DMS 273 (cell line): ENCODE data around the gene ITFG1.
"Not testable (repeated sequence)": the region's sequence is repeated elsewhere in the genome, so short reads cannot be mapped to it uniquely, and the experiment has no call there.

Experiments used
- DNase-seq: peaks from one replicate; lab custom pipeline; 2025; ENCODE audit not compliant: unreplicated experiment; lab: John Stamatoyannopoulos, UW

ITFG1 gene

GRCh38 chr16:47250983-47251382 lies 209.9 kb downstream of the ITFG1 start:
- DNase-seq = no peak

- no peak for DNase-seq
Observed at GRCh38 chr16:47247690-47248089, 213.2 kb downstream of the ITFG1 start.

- DNase-seq = no peak
Observed at GRCh38 chr16:47244206-47244605, 216.7 kb downstream of the ITFG1 start.

GRCh38 chr16:47241061-47241460 lies 219.8 kb downstream of the ITFG1 start:
- no peak for DNase-seq

- no peak for DNase-seq
Observed at GRCh38 chr16:47236716-47237115, 224.1 kb downstream of the ITFG1 start.

- DNase-seq = no peak
Observed at GRCh38 chr16:47230296-47230695, 230.6 kb downstream of the ITFG1 start.

GRCh38 chr16:47229053-47230050 lies 231.5 kb downstream of the ITFG1 start:
- DNase-seq = no peak

GRCh38 chr16:47228241-47228640 lies 232.6 kb downstream of the ITFG1 start:
- no peak for DNase-seq

- DNase-seq = no peak
Observed at GRCh38 chr16:47213761-47214440, 247.0 kb downstream of the ITFG1 start.

GRCh38 chr16:47211218-47211617 lies 249.6 kb downstream of the ITFG1 start:
- no peak for DNase-seq

- peak; percentile 7 for DNase-seq
Observed at GRCh38 chr16:47204736-47205504, 255.9 kb downstream of the ITFG1 start.

- not testable (repeated sequence) for DNase-seq
Observed at GRCh38 chr16:47203433-47203832, 257.4 kb downstream of the ITFG1 start.

- no peak for DNase-seq
Observed at GRCh38 chr16:47198180-47198575, 262.7 kb downstream of the ITFG1 start.

GRCh38 chr16:47197536-47198179 lies 263.2 kb downstream of the ITFG1 start:
- no peak for DNase-seq

- DNase-seq = no peak
Observed at GRCh38 chr16:47196457-47196856, 264.4 kb downstream of the ITFG1 start.

GRCh38 chr16:47182318-47182717 lies 278.5 kb downstream of the ITFG1 start:
- no peak for DNase-seq

- not testable (repeated sequence) for DNase-seq
Observed at GRCh38 chr16:47181066-47181465, 279.8 kb downstream of the ITFG1 start.

GRCh38 chr16:47180073-47180472 lies 280.8 kb downstream of the ITFG1 start:
- no peak for DNase-seq

GRCh38 chr16:47175152-47175551 lies 285.7 kb downstream of the ITFG1 start:
- no peak for DNase-seq

- DNase-seq = no peak
Observed at GRCh38 chr16:47162670-47163420, 298.0 kb downstream of the ITFG1 start.
